B cell (primary cell): Measurements from ENCODE around the gene ABTB2. TPM values are rescaled to one million over a fixed set of nuclear protein-coding genes. Genes with fewer than 3 reads are reported as not detected.

Experiments
- ATAC-seq: fragments of 200-7000 bp; cut with Tn5 transposase; one replicate; pipeline ENCODE4 v1.10.0; 2021; ENCODE audit warnings: low read depth, mild to moderate bottlenecking, moderate number of reproducible peaks, moderate library complexity
- CTCF ChIA-PET: fragments of 350-600 bp; sonication (Branson Sonifier 250); formaldehyde crosslinking; loops from one replicate; lab custom pipeline; 2021; ENCODE audit warnings: antibody characterized with exemption, inconsistent platforms; lab: Charles Lee
- POLR2A ChIA-PET: fragments of 350-600 bp; sonication (Branson Sonifier 250); formaldehyde crosslinking; loops from one replicate; lab custom pipeline; 2021; ENCODE audit warnings: antibody characterized with exemption; lab: Charles Lee
- DNase-seq: peaks from one replicate; pipeline ENCODE4 v3.0.0; 2013
- H2AFZ ChIP-seq: 2 replicates; pipeline ENCODE4 v1.6.1; 2012; ENCODE audit warnings: mild to moderate bottlenecking, low read depth, low read length; ENCODE audit not compliant: insufficient read depth, poor library complexity, severe bottlenecking
- H3K27ac ChIP-seq, 2 donors: 1 replicate in 1 of 2; 2 replicates in 1 of 2; pipeline ENCODE4 v1.5.1; 2012 to 2013; ENCODE audit warnings: low read length in 2 of 2, mild to moderate bottlenecking in 2 of 2, moderate library complexity in 1 of 2
- H3K27me3 ChIP-seq, 4 experiments: fragments of 200-600 bp in 1 of 4; sonication (generic) in 1 of 4; replicated peaks in 1 of 4; 1 replicate in 2 of 4; 2 replicates in 2 of 4; pipeline versions ENCODE4 v1.6.1 to v1.7.0; 2013 to 2016; ENCODE audit warnings: low read length in 3 of 4, mild to moderate bottlenecking in 2 of 4, mixed read lengths in 1 of 4, moderate library complexity in 1 of 4; ENCODE audit not compliant: insufficient read depth in 4 of 4, control insufficient read depth in 3 of 4; ENCODE audit errors: control extremely low read depth in 1 of 4
- H3K36me3 ChIP-seq, 2 experiments: replicated peaks in 1 of 2; 1 replicate in 1 of 2; 2 replicates in 1 of 2; pipeline versions ENCODE4 v1.6.1 to v1.7.1; 2013; ENCODE audit warnings: low read length in 1 of 2; ENCODE audit not compliant: insufficient read depth in 2 of 2, control insufficient read depth in 1 of 2; ENCODE audit errors: control extremely low read depth in 1 of 2, extremely low read depth in 1 of 2
- H3K4me1 ChIP-seq, 2 donors: fragments of 200-600 bp in 1 of 2; sonication (generic) in 1 of 2; 1 replicate in 1 of 2; 2 replicates in 1 of 2; pipeline versions ENCODE4 v1.5.1 to v1.6.1; 2013 to 2017; ENCODE audit warnings: low read length in 2 of 2; ENCODE audit not compliant: control insufficient read depth in 2 of 2, insufficient read depth in 2 of 2
- H3K4me2 ChIP-seq: replicated peaks from 2 replicates; pipeline ENCODE3; 2012; ENCODE audit warnings: mild to moderate bottlenecking, low read depth, low read length; ENCODE audit not compliant: poor library complexity, severe bottlenecking
- H3K4me3 ChIP-seq, 5 experiments: fragments of 200-600 bp in 1 of 5; sonication (generic) in 1 of 5; 1 replicate in 3 of 5; 2 replicates in 2 of 5; pipeline versions ENCODE4 v1.5.1 to v1.7.0; 2011 to 2016; ENCODE audit warnings: low read length in 4 of 5, mild to moderate bottlenecking in 4 of 5, low read depth in 2 of 5, control low read depth in 1 of 5, moderate library complexity in 1 of 5; ENCODE audit not compliant: insufficient read depth in 1 of 5; ENCODE audit errors: control extremely low read depth in 1 of 5, extremely low read depth in 1 of 5
- H3K79me2 ChIP-seq: fragments of 200-600 bp; sonication (generic); one replicate; pipeline ENCODE4 v1.6.0; 2016; ENCODE audit warnings: low read length; ENCODE audit not compliant: control insufficient read depth, insufficient read depth
- H3K9ac ChIP-seq: fragments of 200-600 bp; sonication (generic); 2 replicates; pipeline ENCODE4 v1.6.1; 2017; ENCODE audit warnings: mild to moderate bottlenecking, low read length, moderate library complexity
- H3K9me3 ChIP-seq, 3 donors: one replicate each; pipeline versions ENCODE4 v1.6.1 to v1.7.1; 2013; ENCODE audit warnings: low read length in 2 of 3; ENCODE audit not compliant: control insufficient read depth in 2 of 3, insufficient read depth in 1 of 3; ENCODE audit errors: control extremely low read depth in 1 of 3
- H4K20me1 ChIP-seq: 2 replicates; pipeline ENCODE4 v1.6.0; 2012; ENCODE audit warnings: mild to moderate bottlenecking, low read length; ENCODE audit not compliant: insufficient read depth, control insufficient read depth, poor library complexity, severe bottlenecking
- H3K27ac Mint-ChIP-seq: one replicate; pipeline ENCODE4 v1.8.0; 2021; ENCODE audit warnings: mixed read lengths
- H3K27me3 Mint-ChIP-seq: one replicate; pipeline ENCODE4 v1.8.0; 2021; ENCODE audit warnings: mixed read lengths
- H3K4me1 Mint-ChIP-seq: one replicate; pipeline ENCODE4 v1.8.0; 2021; ENCODE audit warnings: mixed read lengths
- H3K4me3 Mint-ChIP-seq: one replicate; pipeline ENCODE4 v1.8.0; 2021; ENCODE audit warnings: mixed read lengths
- H3K9me3 Mint-ChIP-seq: one replicate; pipeline ENCODE4 v1.8.0; 2022; ENCODE audit warnings: mixed read lengths; ENCODE audit not compliant: insufficient read depth
- CTCF ChIP-seq: fragments of 200-600 bp; IDR thresholded peaks from one replicate; pipeline ENCODE4 v1.8.0; 2022; ENCODE audit warnings: antibody characterized with exemption, mild to moderate bottlenecking
- EZH2 ChIP-seq: IDR thresholded peaks from 2 replicates; pipeline ENCODE4 v1.6.1; 2012; ENCODE audit warnings: borderline replicate concordance, low read depth, mild to moderate bottlenecking, moderate library complexity, low read length; ENCODE audit not compliant: insufficient read depth, poor library complexity, severe bottlenecking
- WGBS: methylation state at CpG from one replicate; pipeline ENCODE4 v1.1.5; 2013; ENCODE audit warnings: missing lambda C conversion rate; ENCODE audit not compliant: insufficient coverage; 5-methylcytosine and 5-hydroxymethylcytosine counted together
- intact Hi-C: fragments of 100-400 bp; cut with micrococcal nuclease; formaldehyde crosslinking; loops from one replicate; pipeline ENCODE4 v1.10.0; 2022
- polyA plus RNA-seq: library from polyadenylated mRNA; depleted of rRNA; stranded (reverse); fragments of >200 nt; gene quantifications from 2 replicates; pipeline ENCODE4 v1.2.3, GENCODE V29; 2012
- total RNA-seq, 2 donors: library from RNA; stranded (reverse); fragments of 120-200 nt in 1 of 2; gene quantifications; 1 replicate in 1 of 2; 2 replicates in 1 of 2; pipeline versions ENCODE4 v1.2.3 to v1.2.4, GENCODE V29; 2013 to 2022

The ABTB2 gene
- total and polyA plus RNA-seq, 2 donors (not counting 1 experiment from before 2014, with no cell fraction given), result 0.30 to 5.9 TPM

GRCh38 chr11:34256150-34256549 is 101.7 kb downstream of the ABTB2 start:
- no peak overlapping the region for H3K4me3 ChIP-seq
- no peak for ATAC-seq
- H2AFZ ChIP-seq, result no peak overlapping the region

GRCh38 chr11:34255101-34255500 is 102.7 kb downstream of the ABTB2 start:
- TF ChIP-seq CTCF, result no peak
- TF ChIP-seq EZH2, result no peak
- no peak overlapping the region for H3K4me3 ChIP-seq
- H2AFZ ChIP-seq, result no peak overlapping the region
- intact Hi-C loops, result no loop called here
- H3K4me2 ChIP-seq, result no peak overlapping the region
- H3K9ac ChIP-seq, result no peak overlapping the region
- H3K79me2 ChIP-seq, result no peaks in the 10 kb centered on the region
- no peaks in the 10 kb centered on the region for H3K36me3 ChIP-seq
- H3K4me3 Mint-ChIP-seq, result no peak overlapping the region
- 90% methylated on average over 1 of the region's 2 CpGs for WGBS
- no peak for ATAC-seq
- H3K9me3 Mint-ChIP-seq, result no peaks in the 10 kb centered on the region
- H3K4me1 Mint-ChIP-seq, result peaks cover 32% of the 10 kb centered on the region
- H3K4me1 ChIP-seq, result peaks cover 19 to 26% of the 10 kb centered on the region in 2 donors
- H3K27me3 Mint-ChIP-seq, result no peaks in the 10 kb centered on the region
- ChIA-PET POLR2A (no interaction called here), CTCF (no interaction called here)
- H3K27me3 ChIP-seq, result no peaks in the 10 kb centered on the region
- no peak overlapping the region for H3K27ac Mint-ChIP-seq
- no peaks in the 10 kb centered on the region for H4K20me1 ChIP-seq
- no peak for DNase-seq
- H3K27ac ChIP-seq, result no peak overlapping the region
- no peaks in the 10 kb centered on the region for H3K9me3 ChIP-seq

More at GRCh38 chr11:34256150-34256549, 101.7 kb downstream of the ABTB2 start:
- no peak overlapping the region for H3K27ac ChIP-seq
- POLR2A ChIA-PET, result no interaction called here
- no peak for DNase-seq
- no peaks in the 10 kb centered on the region for H3K36me3 ChIP-seq
- peaks cover 23% of the 10 kb centered on the region for H3K4me1 Mint-ChIP-seq
- H3K9me3 Mint-ChIP-seq, result no peaks in the 10 kb centered on the region
- H3K27ac Mint-ChIP-seq, result no peak overlapping the region
- H3K9me3 ChIP-seq, result no peaks in the 10 kb centered on the region
- H3K79me2 ChIP-seq, result no peaks in the 10 kb centered on the region
- peaks cover 12 to 19% of the 10 kb centered on the region in 2 donors for H3K4me1 ChIP-seq
- no peak overlapping the region for H3K9ac ChIP-seq
- CTCF ChIA-PET, result no interaction called here
- 96% methylated on average over 3 of the region's 6 CpGs for WGBS
- TF ChIP-seq EZH2 (no peak), CTCF (no peak)
- no peaks in the 10 kb centered on the region for H3K27me3 ChIP-seq
- no peak overlapping the region for H3K4me3 Mint-ChIP-seq
- intact Hi-C loops, result no loop called here
- H3K27me3 Mint-ChIP-seq, result no peaks in the 10 kb centered on the region
- H4K20me1 ChIP-seq, result no peaks in the 10 kb centered on the region
- H3K4me2 ChIP-seq, result no peak overlapping the region
